Fibroblast of gingiva (primary cell): ENCODE data around the gene ING2.
"Not testable (repeated sequence)": the region's sequence is repeated elsewhere in the genome, so short reads cannot be mapped to it uniquely, and the experiment has no call there.

Experiments used
- DNase-seq: peaks from one replicate; pipeline ENCODE4 v3.0.0-alpha.2; 2011; ENCODE audit warnings: low read depth

ING2 gene

GRCh38 chr4:183550345-183551093 lies 45.7 kb downstream of the ING2 start:
- peak; percentile 16 for DNase-seq

DNA sequence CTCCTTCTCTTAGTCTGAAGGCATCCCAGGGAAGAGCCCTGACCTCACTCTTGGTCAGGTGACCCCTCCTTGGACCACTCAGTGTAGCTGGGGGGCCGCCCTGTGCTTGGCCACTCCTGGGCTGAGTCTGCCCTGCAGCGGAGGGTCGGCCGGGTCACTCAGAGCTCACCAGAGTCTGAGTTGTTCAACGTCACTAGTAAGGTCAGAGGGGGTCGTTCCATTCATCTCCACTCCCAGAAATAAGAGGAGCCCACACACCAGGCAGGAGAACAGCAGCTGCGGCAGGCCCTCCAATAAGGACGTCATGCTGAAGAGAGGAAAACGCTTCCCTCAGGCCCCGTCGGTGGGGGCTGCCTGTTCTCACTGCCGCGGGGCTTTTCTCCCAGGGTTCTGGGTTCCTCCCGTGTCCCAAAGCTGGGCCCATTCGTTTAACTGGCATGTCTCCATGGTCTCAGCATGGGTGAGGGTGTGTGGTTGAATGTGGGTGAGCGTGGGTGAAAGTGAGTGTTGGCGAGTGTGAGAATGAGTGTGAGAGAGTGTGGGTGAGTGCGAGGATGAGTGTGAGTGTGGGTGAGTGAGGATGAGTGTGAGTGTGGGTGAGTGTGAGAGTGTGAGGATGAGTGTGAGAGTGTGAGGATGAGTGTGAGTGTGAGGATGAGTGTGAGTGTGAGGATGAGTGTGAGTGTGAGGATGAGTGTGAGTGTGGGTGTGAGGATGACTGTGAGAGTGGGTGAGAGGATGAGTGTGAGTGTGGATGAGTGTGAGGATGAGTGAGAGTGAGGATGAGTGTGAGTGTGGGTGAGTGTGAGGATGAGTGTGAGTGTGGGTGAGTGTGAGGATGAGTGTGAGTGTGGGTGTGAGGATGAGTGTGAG lies 47.7 kb downstream of the ING2 start:
- DNase-seq = no peak

GRCh38 chr4:183553147-183553478 lies 48.3 kb downstream of the ING2 start:
- DNase-seq = not testable (repeated sequence)

DNA sequence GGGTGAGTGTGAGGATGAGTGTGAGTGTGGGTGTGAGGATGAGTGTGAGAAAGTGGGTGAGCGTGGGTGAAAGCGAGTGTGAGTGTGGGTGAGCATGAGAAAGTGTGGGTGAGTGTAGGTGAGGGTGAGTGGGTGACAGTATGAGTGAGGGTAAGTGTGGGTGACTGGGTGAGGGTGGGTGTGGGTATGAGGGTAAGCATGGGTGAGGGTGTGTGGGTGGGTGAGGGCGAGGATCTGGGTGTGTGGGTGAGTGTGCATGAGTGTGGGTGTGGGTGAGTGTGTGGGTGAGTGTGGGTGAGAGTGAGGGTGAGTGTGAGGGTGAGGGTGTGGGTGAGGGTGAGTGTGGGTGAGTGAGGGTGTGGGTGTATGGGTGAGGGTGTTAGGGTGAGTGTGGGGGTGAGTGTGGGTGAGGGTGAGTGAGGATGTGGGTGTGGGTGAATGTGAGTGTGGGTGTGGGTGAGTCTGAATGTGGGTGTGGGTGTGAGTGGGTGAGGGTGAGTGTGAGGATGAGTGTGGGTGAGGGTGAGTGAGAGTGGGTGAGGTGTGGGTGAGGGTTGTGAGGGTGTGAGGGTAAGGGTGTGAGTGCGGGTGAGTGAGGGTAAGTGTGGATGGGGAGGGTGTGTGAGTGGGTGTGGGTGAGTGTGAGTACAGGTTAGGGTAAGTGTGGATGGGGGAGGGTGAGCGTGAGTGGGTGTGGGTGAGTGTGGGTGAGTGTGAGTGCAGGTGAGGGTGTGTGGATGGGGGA lies 48.9 kb downstream of the ING2 start:
- no peak for DNase-seq

DNA sequence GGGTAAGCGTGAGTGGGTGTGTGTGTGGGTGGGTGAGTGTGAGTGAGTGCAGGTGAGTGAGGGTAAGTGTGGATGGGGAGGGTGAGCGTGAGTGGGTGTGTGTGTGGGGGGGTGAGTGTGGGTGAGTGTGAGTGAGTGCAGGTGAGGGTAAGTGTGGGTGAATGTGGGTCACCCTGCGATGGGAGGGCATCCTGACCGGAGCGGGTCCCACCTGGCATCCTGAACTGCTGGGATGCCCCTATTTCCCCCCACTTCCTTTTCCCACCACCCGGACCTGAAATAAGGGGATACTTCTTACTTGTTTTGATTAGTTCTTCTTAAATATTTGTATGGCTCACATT lies 49.5 kb downstream of the ING2 start:
- DNase-seq = no peak

GRCh38 chr4:183554878-183555585 lies 50.2 kb downstream of the ING2 start:
- no peak for DNase-seq

- DNase-seq = no peak
Measured at GRCh38 chr4:183556947-183557346, 52.1 kb downstream of the ING2 start.

DNA sequence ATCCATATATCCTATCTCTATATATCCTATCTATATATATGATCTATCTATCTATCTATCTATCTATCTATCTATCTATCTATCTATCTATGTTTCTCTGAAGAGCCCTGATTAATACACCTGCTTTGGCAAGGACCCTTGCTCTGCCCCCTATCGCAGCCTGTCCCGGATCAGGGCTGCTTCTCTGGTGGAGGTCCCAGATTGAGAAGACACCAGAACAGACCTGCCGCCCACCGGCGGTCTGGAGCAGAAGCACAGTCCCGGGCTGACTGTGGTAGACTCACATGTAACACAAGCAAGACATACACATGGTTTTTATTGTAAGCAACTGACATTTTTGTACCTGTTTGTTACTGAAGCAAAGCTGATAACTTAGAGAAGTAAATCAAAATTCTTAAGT lies 52.8 kb downstream of the ING2 start:
- DNase-seq = no peak

- DNase-seq = no peak
Measured at GRCh38 chr4:183558873-183559272, 54.0 kb downstream of the ING2 start.

- no peak for DNase-seq
Measured at GRCh38 chr4:183561905-183562304, 57.0 kb downstream of the ING2 start.
